GM12874 (cell line): ENCODE data around the gene NRF1.

ENCODE experiments used
- TF ChIP-seq, protein P1 (sequence below): IDR thresholded peaks from 2 replicates; pipeline ENCODE4 v1.5.1; 2011; ENCODE audit warnings: low read depth, mild to moderate bottlenecking, control low read depth, low read length, moderate library complexity; ENCODE audit not compliant: insufficient read depth

The NRF1 gene

GRCh38 chr7:129724796-129725195 lies 113.3 kb downstream of the NRF1 start:
- TF ChIP-seq, protein P1, sequence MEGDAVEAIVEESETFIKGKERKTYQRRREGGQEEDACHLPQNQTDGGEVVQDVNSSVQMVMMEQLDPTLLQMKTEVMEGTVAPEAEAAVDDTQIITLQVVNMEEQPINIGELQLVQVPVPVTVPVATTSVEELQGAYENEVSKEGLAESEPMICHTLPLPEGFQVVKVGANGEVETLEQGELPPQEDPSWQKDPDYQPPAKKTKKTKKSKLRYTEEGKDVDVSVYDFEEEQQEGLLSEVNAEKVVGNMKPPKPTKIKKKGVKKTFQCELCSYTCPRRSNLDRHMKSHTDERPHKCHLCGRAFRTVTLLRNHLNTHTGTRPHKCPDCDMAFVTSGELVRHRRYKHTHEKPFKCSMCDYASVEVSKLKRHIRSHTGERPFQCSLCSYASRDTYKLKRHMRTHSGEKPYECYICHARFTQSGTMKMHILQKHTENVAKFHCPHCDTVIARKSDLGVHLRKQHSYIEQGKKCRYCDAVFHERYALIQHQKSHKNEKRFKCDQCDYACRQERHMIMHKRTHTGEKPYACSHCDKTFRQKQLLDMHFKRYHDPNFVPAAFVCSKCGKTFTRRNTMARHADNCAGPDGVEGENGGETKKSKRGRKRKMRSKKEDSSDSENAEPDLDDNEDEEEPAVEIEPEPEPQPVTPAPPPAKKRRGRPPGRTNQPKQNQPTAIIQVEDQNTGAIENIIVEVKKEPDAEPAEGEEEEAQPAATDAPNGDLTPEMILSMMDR, result no peak

GRCh38 chr7:129728875-129729467 lies 117.5 kb downstream of the NRF1 start:
- TF ChIP-seq, protein P1, result no peak

DNA sequence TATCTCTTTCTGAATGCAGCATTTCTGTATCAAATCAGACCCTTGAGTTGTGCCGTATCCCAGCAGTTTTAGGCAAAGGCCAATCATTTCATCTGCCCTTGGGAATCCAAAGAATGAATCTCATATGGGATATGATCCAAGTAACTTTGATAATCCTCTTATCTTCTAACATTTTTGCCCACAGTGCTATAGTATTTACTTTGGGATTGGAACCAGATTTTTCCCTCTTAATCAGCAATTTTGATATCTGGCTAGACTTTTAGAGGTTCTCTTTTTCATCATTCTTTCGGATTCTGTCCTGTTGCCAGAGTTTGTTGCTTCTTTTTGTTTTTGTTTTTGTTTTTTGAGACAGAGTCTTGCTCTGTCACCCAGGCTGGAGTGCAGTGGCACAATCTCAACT lies 118.0 kb downstream of the NRF1 start:
- TF ChIP-seq, protein P1, result no peak

GRCh38 chr7:129730159-129730558 lies 118.6 kb downstream of the NRF1 start:
- TF ChIP-seq, protein P1, result no peak

DNA sequence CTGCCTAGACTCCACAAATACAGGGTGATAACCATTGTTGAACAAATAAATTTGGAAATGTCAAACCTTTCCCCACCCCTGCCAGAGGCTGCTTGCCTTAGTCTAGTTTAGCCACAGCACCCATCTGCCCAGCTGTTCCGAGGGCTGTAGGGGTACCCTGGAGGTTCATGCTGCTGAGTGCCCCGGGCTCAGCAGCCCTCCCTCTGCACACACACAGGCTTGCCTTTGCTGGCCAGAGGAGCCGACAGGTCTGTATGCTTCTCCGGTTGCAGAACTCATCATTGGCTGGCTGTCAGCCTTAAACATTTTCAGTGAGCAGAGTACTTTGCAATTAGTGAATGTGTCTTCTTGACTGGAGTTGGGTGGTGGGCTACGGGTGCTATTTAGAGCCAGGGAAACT lies 122.9 kb downstream of the NRF1 start:
- TF ChIP-seq, protein P1, result no peak

- TF ChIP-seq, protein P1, result no peak
Observed at GRCh38 chr7:129739427-129739826, 127.9 kb downstream of the NRF1 start.

DNA sequence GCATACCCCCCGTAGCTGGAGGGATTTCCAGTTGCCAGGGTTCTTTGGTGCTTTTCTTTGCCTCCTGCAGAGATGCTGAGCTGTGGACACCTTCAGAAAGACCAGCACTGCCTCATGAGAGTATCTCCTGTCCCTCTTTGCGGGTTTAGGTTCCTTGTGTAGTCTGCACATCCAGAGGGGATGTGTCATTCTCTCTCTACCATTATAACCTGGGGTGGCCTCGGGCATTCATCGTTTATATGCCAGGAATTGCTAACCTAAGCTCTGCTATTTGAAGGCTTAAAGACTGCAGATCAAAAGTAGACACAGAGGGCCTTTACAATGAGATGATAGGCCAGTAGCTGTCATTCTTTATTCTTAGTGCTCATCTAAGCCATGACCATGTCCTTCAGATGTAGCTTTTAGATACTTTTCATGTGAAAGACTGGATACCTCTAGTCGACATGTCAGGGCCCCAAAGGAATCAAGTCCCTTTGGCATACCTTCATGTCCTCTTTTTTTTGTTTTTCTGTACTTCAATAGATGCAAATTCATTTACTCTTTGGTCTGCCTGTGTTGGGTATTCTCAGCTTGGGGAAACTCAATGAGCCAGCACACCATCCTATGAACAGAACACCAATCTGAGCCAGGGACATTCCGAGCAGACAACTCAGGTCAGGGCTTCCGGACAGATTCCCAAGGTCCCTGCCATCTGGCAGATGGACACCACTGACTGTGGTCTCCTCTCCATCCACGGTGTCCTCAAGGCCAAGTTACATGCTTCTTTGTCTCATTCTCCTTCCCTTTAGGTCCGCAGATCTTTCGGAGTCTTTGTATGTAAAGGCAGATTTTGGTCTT lies 129.3 kb downstream of the NRF1 start:
- TF ChIP-seq, protein P1, result no peak
